Kidney tubule cell (primary cell): ENCODE results near the gene RPS6KA2.

Experiments used
- DNase-seq: peaks from one replicate; pipeline ENCODE4 v3.0.0-alpha.2; 2018; ENCODE audit warnings: low spot score

RPS6KA2 gene

DNA sequence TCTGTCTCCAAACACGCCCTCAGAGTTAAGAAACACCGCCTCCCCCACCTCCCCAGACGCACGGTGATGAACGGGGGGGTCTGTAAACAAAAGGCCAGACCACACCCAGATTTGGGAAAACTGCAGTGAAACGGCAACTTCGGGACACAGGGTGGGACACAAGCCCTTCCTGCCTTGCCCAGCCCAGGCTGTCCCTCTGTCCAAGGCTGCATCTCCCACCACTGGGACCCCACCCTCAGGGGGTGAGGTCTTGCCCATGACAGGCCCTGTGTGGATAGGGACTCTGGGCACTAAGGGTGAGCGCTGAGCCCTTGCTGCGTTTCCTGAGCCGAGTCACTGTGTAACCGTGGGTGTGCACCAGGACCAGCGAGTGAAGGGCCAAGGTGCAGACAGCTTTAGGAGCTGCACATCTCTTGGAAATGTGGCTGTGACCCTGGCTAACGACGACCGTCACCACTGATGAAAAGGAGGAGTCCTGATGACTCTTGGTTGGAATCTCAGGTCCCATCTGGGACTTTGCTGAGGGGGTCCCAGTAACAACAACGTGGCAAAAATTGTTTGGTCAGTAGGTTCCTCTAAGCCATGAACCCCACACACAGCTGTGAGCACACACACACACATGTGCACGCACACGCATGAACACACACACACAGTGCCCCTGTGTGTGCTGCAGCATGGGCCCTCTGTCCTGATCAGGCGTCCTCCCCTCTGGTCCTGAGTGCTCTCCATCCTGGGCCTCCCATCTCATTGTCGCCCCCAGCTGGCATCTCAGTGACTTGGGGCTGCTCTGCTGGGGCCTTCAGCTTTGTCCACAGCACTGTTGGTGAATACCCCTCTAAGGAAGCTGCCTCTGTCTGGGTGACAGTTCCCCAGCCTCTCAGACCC, 141.2 kb downstream of the RPS6KA2 start:
- DNase-seq, result no peak

GRCh38 chr6:166484863-166485262, 142.2 kb downstream of the RPS6KA2 start:
- DNase-seq, result no peak

GRCh38 chr6:166483573-166484250, 143.3 kb downstream of the RPS6KA2 start:
- no peak for DNase-seq

DNA sequence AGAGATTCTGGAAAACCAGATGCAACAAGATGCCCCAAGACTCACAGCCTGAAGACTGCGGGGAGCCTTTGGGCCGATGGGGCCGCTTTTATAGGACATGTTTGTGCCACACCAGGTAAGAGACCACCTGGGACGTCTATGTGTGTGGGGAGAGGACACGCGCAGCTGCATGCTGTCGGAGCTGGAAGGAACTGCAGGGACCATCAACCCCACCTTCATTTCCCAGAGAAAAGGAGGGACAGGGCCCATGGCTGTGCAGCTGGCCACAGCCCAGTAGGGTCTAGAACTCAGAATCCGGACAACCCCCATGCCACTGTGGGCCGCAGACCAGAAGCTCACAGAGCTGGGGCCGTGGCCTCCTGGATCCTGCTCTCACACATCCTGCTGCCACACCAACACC, 144.0 kb downstream of the RPS6KA2 start:
- DNase-seq, result no peak

DNA sequence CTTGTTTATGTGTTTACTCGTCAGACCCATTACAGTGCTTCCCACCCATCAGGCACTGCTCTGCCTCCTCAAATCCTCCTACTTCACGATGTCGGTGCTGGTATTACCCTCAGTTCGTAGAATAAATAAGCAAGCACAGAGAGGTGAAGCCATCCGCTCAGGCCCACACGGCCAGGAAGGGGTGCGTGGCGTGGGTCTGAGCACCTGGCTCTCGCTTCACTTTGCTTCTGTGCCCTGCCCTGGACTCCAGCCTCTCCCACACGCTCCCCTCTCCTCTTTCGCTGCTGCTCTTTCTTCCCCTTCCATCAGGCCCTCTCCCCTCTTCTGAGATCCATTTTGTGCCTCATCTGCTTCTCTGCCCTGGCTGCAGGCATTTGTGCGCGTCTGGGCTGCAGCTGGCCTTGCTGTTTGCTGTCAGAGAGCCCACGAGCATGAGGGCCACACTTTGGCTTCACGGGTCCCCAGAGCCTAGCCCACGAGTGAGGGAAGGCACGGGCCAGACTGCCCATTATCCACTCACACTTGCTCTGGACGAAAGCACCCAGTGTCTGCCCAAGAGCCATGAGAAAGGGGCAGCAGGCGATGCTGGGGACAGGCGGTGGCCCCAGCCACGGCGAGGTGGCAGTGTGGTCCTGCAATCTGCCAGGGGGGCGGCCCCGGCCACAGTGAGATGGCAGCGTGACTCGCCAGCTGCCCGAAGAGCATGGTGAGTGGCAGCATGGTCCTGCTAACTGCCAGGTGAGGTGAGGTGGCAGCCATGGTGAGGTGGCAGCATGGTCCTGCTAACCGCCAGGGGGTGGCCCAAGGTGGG, 148.1 kb downstream of the RPS6KA2 start:
- no peak for DNase-seq

DNA sequence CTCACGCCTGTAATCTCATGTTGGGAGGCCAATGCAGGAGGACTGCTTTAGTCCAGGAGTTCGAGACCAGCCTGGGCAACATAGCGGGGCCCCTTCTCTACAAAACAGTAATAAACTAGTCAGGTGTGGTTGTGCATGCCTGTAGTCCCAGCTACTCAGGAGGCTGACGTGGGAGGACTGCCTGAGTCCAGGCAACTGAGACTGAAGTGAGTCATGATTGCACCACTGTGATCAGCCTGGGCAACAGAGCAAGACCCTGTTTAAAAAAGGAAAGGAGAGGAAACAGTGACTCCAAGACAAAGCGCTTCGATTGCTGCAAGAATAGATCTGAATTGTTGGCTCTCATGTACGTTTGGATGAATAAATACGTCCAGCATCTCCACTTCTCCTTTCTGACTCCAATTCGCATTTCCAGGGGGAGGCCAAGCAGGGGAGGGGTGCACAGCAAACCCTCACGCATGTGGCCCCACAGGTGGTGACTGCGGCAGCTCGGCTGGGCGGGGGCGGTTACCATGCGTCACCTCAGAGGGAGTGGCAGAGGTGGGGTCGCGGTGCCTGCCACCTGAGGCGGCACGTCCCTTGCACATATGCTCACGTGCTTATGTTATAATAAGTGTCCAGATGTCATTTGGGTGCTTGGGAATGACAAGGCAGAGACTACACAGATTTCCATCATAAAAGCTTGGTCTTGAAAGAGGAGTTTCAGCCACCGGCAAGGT, 149.2 kb downstream of the RPS6KA2 start:
- DNase-seq, result no peak

DNA sequence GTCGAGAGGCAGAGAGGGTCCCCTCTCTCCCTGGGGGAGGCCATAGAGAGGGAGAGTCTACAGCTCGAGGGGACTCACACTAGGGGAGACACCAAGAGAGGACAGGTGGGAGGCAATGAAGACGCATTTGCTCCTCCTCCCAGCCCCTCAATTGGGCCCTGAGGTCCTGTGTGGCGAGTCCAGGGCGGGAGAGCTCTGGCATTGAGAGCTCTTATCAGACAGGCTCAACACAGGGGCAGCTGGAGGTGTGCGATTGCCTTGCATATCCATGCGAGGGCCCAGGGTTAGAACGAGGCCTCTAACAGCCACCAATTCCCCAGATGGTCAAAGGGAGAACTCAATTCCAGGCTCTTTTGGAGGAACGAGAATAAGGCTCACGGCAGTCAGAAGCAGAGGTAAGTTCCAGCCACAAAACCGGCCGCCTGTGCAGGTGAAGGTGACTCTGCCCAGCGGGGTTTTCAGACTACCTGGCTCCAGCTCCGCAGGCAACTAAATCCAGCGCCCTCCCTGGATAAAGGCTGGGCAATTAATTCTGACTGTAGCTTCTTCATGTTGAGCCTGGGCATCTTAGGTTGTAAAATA, 150.3 kb downstream of the RPS6KA2 start:
- DNase-seq, result no peak

- DNase-seq, result no peak
These were observed 150.9 kb downstream of the RPS6KA2 start for GRCh38 chr6:166476061-166476591.

- no peak for DNase-seq
These were observed 152.1 kb downstream of the RPS6KA2 start for GRCh38 chr6:166474721-166475565.

DNA sequence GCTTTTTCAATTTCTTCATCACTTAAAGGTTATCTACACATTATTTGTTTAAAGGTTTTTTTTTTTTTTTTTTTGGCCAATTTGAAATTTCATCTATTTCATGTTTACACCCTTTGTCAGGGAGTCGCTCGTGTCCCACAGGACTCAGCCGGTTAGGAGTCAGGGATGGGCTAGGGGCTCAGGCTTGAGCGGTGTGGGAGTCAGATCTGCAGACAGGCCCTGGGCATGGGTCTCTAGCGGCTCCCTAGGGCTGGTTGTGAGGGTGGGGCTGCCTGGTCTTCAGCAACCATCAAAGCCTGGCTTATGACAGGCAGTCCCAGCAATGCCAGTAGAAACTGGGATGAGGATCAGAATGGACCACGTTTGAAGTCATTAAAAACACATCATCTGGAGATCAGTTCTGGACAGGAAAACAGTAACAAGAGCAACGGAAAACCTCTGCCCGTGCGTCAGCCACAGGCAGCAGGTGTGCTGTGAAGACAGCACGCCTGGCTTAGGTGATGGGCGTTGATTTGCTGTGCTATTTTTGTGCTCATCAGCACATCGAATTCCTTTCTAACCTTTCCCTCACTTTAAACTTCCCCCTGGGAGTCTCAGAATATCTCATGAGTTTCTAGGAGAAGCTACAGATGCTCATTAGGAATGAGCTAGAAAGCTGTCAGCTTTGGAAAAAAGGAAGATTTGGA, 153.0 kb downstream of the RPS6KA2 start:
- no peak for DNase-seq

GRCh38 chr6:166472636-166473035, 154.4 kb downstream of the RPS6KA2 start:
- no peak for DNase-seq

DNA sequence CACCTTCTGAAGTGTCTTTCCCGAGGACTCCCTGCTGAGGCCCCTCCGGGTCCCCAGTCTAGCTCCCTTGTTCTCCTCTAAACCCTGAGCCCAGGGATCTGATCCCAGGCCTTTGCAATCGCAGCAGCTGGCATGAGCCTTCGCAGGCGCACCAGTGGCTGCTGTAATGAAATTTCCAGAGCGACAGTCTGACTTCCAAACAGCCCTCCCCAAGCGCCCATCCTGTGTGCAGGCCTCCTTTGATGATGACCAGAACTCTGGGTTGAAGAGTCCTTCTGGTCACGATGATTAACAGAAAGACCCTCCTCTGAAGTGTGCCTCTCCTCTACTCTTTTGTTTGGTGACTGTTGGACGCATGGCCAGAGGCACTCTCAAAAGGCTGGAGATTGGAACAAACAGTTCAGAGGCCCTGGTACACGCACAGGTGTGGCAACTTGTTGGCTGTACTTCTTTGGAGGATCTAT, 155.2 kb downstream of the RPS6KA2 start:
- no peak for DNase-seq

DNA sequence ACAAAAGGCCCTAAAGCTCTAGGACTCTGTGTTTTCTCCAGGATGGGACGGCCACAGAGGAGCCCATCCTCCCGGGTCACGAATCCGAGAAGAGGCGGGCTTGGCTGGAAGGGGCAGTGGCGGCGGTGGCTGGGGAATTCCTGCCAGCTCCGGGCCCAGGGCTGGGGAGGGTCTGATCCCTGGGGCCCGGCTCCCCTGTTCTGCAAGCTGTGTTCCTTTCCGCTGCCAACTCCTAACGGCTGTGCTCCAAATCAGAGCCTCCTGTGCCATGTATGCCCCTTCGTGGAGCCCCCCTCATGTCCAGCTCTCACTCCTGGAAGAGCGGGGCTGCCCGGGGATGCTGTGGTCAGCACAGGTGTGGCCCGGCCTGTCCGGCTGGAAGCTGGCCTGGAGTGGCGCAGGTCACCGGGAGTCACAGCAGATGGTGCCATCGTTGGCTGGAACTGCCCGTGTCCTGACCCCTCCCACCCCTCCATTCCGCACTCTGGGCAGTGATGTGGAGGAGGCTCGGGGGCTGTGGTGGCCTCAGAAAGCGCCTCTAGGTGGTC, 156.1 kb downstream of the RPS6KA2 start:
- no peak for DNase-seq

DNA sequence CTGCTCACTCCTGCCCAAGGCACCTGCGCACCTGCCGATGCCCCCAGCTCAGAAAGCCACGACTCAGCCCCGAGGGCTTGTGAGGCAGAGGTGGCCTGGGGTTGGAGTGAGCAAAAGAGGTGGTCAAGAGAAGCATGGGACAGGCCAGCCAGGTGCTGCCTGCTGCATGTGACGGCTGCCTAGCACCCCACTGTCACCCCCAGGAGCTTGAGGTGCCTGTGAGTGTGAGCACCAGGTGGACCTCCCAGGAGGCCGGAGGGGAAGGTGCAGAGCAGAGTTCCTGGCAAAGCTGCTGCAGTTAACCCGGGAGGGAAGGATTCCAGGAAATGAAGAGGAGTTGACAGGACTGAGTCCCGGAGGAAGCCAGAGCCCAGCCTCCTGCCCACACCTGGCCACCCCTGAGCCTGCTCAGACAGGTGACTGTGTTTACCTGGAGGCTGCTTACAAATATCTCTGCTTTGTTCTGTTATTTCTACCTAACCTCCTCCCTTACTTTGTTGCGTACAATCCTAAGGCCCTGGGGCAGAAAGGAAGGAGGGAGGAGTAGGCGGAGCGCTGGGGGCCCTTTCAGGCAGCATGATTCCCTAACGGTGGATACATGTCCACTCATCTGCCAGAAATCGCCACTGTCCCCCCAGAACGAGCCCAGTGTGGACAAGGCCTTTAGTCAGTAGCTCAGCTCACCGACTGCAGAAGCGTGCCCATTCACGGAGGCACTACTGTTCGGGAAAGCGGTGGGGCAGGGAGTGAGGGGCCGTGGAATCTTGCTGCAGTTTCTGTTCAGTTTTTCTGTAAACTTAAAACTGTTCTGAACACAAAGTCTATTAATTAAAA, 156.8 kb downstream of the RPS6KA2 start:
- DNase-seq, result no peak

- no peak for DNase-seq
These were observed 157.6 kb downstream of the RPS6KA2 start for GRCh38 chr6:166469426-166469961.

DNA sequence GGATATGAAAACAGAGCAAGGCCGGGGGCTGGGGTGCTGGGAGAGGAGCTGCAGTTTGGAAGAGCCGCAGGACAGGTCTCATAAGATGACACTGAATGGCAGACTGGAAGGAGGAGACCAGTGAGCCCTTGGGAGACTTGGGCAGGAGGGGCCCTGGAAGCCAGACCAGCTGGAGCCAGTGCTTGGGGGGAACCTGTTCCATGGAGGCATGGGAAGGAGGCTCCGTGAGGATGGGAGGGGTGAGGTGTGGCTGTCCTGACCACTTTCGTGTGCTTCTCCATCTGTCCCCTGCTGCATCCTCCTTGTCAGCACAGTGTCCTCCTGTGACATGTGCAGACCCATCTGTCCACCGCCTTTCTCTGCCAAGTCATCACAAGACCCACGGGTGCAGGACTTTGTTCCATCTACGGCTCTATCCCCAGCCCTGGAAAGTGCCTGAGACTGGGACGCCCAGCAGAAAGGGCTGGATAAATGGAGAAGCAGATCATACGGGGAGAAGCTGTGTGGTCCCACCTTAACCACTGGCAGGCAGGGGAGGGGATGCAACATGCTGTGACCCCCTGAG, 159.5 kb downstream of the RPS6KA2 start:
- DNase-seq, result no peak

- DNase-seq, result peak; percentile 37
These were observed 160.6 kb downstream of the RPS6KA2 start for GRCh38 chr6:166466178-166467122.
